Measurements from ENCODE around the gene SPOCK1.

DNA sequence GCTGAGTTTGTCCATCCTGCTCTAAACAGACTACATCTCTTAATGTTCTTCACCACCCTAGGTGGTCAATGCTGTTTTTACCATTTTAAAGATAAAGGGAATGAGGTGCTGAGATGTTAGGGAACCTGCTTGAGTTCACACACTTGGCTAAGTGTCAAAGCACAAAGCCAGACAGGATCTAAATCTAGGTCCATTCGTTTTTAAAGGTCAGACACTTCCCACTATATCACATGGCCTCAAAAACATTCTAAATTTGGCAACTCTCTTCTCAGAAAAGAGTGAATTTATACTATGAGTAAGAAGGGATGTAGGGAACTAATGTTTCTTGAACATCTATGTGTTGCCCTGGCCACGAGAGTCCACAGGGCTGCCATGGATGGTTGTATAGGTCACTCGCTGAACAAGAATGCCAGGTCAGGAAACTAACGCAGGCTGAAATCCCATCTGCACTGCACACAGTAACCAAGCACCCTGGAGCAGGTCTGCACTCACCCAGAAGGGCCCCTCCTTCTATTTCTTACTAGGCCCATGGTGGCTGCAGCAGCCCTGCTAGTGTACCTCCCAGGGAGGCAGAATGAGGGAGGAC lies 213.0 kb downstream of the SPOCK1 start:
- TF ChIP-seq, protein P1, sequence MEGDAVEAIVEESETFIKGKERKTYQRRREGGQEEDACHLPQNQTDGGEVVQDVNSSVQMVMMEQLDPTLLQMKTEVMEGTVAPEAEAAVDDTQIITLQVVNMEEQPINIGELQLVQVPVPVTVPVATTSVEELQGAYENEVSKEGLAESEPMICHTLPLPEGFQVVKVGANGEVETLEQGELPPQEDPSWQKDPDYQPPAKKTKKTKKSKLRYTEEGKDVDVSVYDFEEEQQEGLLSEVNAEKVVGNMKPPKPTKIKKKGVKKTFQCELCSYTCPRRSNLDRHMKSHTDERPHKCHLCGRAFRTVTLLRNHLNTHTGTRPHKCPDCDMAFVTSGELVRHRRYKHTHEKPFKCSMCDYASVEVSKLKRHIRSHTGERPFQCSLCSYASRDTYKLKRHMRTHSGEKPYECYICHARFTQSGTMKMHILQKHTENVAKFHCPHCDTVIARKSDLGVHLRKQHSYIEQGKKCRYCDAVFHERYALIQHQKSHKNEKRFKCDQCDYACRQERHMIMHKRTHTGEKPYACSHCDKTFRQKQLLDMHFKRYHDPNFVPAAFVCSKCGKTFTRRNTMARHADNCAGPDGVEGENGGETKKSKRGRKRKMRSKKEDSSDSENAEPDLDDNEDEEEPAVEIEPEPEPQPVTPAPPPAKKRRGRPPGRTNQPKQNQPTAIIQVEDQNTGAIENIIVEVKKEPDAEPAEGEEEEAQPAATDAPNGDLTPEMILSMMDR (conservative IDR thresholded peaks at IDR 0.05; ENCODE audit: low read depth, low read length): no peak
- TF ChIP-seq EZH2 (IDR thresholded peaks at IDR 0.05; ENCODE audit: borderline replicate concordance, low read depth, low read length, poor library complexity, severe bottlenecking): no peak

Measured in A673 (cell line).